Measurements from ENCODE around the gene C1orf141.
"Not testable (repeated sequence)": the region's sequence is repeated elsewhere in the genome, so short reads cannot be mapped to it uniquely, and the experiment has no call there.

Gene C1orf141

DNA sequence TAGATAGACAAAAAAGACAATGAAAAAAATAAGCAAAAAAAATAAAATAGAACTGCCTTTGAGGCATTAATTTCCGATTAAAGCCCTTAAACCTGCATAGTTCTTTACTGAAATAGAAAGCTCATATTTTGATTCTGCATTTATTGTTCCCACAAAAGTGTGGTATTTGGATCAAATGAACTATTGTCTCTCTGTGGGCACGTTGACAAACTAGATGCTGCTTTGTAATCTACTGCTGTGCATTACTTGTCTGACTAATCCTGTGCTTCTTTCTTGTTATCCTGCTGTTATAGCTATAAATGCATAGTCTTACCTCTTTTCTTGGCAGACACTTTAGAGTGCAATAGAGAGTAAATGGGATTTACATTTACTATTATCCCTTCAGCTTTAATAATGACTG is 49.4 kb downstream of the C1orf141 start:
- no peak for DNase-seq (ENCODE audit: low spot score)

DNA sequence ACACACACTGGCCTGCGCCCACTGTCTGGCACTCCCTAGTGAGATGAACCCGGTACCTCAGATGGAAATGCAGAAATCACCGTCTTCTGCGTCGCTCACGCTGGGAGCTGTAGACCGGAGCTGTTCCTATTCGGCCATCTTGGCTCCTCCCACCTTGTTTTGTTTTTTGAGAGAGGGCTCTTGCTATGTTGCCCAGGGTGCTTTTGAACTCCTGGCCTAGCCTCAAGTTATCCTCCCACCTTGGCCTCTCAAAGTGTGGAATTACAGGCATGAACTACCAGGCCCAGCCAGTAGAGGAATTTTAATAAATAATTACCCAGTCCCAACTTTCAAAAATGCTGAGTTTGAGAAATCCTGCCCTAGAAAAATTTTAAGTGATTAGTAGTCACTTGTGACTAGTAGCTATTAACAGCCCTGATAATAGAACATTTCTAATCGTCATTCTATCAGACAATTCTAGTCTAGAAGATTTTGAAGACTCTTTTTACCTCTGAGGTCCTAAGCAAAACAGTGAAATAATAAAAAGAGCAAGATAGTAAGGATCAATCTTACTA is 49.9 kb downstream of the C1orf141 start:
- no peak for DNase-seq (ENCODE audit: low spot score)

DNA sequence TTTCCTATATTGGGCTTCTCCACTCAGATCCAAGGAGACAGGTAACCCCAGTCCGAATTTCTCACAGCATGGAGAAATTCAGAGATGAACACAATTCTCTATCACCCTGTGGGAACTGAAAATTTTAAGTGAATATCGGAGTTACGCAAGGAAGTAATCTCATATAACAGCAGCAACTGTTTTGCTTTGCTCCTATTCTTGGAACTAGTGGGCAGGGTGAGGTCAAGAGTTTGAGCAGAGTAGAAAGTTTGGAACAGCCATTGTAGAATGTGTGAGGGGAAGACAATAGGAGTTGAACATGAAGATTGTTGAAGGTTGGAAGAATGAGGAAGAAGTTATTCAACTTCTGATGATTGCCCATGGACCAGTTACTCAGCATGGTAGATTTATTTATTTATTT is 56.5 kb downstream of the C1orf141 start:
- no peak for DNase-seq (ENCODE audit: low spot score)

DNA sequence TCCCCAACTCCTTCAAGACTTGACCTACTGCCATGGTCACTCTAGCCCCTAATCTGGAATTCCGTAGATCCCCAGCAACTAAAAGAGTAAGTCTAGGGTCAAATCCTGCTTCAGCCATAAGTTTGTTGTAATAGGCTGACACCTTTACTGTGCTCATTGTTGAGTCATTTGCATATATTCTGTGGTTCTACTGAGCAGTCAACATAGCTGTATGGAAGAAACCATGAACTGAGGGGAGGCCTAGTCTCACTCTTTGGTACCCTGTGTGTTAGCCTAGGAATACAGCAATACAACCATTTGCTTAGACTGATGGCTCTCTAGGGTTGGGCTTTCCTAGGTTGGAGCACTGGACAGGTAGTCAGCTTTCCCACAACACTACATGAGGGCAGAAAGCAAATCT is 57.2 kb downstream of the C1orf141 start:
- DNase-seq (ENCODE audit: low spot score): no peak

DNA sequence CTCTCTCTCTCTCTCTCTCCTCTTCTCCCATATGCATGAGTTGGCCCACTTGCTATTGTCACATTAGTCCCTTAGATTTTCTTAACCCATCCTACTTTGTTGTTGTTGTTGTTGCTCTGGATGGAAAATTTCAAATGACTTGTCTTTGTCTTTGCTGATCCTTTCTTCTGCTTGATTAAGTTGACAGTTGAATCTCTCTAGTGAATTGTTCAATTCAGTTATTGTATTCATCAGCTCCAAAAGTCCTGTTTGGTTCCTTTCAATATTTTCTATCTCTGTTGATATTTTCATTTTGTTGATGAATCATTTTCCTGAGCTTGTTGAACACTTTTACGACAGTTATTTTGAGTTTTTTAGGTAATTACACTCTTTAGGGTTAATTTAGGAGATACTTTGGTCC is 62.0 kb downstream of the C1orf141 start:
- no peak for DNase-seq (ENCODE audit: low spot score)

GRCh38 chr1:67067655-67068054 is 67.1 kb downstream of the C1orf141 start:
- not testable (repeated sequence) for DNase-seq (ENCODE audit: low spot score)

DNA sequence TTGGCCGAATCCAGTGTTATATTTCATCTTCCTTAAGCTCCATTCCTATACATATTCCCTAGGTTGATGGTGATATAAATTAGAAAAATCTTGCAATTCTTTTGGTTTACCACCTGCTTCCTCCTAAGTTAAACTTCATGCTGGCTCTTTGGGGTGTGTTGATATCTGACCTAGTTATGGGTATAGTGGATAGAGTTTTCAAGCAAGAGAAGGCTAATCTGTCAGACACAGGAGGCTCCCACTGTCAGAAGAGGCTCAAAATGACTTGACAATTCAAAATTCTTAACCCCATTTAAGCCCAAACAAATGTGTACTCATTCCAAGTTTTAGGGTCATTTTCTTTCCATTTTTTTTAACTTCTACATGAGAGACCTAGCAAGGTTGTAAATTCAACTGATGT is 72.4 kb downstream of the C1orf141 start:
- DNase-seq (ENCODE audit: low spot score): no peak

DNA sequence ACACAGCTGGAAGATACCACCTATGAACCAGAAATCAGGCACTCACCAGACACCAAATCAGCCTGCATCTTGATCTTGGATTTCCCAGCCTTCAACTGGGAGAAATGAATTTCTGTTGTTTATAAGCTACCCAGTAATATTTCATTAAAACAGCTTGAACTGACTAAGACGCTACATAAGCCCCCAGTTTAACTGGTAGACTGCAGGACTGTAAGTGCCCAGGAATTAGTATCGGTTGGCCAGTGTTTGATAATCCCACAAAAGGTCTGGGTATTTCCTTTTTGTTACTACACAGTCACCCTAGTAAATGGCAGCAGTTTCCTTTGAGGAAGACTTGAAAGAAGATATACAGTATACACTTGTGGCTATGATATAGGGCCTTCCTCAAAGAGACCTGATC is 73.5 kb downstream of the C1orf141 start:
- DNase-seq (ENCODE audit: low spot score): no peak

DNA sequence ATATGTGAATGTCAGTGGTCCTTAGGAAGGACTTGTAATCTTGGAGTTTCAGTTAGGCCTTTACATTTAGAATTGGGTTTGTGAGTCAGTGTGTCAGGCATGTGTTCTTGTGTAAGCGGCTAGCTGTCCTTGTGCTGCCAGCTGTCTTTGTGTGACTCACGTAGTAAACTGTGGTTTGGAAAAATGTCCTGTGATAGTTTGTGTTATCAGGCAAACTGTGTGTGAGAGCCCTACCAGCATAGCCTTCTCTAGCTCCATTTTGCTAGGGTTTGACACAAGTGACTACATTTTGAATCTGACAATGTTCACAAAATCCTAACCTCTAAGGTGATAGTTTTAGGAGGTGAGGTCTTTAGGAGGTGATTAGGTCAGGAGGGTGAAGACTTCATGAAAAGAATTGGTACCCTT is 74.0 kb downstream of the C1orf141 start:
- peak; percentile 88 for DNase-seq (ENCODE audit: low spot score)

DNA sequence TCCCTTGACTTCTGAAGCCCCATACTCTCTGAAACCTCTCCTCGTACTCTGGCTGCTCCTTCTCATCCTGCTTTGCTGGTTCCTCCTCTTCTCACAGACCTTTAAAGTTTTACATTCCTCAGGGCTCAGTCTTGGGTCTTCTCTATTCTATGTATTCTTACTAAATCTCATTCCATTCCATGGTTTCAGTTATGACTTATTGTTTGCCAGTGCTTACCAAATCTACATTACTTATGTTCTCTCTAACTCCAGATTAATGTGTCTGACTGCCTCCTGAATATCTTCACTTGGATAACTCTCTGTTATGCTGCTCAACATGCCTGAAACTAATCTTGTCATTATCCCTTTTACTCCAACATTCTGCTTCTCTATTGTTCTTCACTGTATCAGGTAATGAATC is 75.4 kb downstream of the C1orf141 start:
- no peak for DNase-seq (ENCODE audit: low spot score)

DNA sequence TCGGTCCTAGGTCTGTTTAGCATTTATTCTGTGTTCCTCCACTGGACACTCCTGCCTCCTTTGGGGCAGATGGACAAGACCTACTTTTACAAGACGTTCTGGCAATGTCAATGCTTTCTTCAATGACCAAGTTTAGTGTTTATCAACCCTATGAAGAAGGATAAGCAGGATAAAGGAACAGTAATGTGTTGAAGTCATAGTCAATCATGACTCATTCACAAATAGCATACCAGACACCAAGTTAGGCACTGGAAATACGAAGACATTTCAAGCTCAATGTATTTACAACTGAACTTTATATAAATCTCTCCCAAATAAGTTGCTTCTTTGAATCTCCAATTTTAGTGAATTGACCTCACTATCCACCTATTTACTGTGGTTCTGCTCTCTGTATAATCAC is 76.0 kb downstream of the C1orf141 start:
- no peak for DNase-seq (ENCODE audit: low spot score)

DNA sequence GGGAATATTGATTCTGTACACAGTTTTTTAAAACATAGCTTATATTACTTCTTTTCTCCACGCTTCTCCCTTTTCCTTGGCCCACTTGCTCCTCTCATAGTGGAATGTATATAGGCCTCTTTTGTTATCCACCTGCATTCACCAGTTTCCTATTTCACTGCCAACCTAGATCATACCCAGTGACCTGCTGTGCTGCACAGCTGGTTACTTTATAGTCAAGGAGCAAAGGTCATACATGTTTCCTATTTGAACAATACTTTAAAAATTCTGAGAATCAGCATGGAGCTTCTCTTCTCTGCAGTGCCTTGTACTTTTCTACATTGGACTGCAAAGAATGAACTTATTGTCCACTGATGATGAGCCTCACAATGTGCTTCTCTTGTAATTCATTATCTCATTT is 76.5 kb downstream of the C1orf141 start:
- DNase-seq (ENCODE audit: low spot score): peak; percentile 13

GRCh38 chr1:67053785-67054772 is 80.7 kb downstream of the C1orf141 start, which contains the start of gene SLC35D1:
Gene SLC35D1, minus strand, starts transcription at chr1:67054148. Its CDS starts 135 bp downstream, at chr1:67054013.
- peak; percentile 77 for DNase-seq (ENCODE audit: low spot score)

- no peak for DNase-seq (ENCODE audit: low spot score)
Observed at GRCh38 chr1:67053535-67053784, 81.3 kb downstream of the C1orf141 start.

GRCh38 chr1:67052741-67053534 is 81.8 kb downstream of the C1orf141 start:
- peak; percentile 52 for DNase-seq (ENCODE audit: low spot score)

DNA sequence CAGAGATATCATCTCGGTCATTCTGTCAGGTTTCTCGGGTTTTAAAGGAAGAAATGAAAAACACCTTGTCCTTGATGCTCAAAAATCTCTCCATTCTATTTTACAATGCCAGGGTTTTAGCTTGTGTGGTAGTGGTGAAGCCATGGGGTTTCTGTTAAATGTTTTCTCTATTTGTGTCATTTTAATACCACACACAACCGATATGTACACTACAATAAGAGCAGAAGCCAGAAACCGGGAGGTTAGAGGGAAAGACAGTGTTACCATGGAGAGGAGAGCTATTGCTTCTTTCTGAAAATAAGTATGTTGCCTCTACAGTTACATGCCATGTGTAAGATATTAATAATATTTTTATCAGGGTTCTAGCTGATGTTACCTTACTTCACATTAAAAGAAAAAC is 83.6 kb downstream of the C1orf141 start:
- DNase-seq (ENCODE audit: low spot score): no peak

GRCh38 chr1:67044631-67045270 is 90.0 kb downstream of the C1orf141 start:
- no peak for DNase-seq (ENCODE audit: low spot score)

- no peak for DNase-seq (ENCODE audit: low spot score)
Observed at GRCh38 chr1:67043366-67043765, 91.4 kb downstream of the C1orf141 start.
